K562 (cell line): ENCODE results near the gene DNPEP. TPM values are rescaled to one million over a fixed set of nuclear protein-coding genes. Genes with fewer than 3 reads are reported as not detected.
A peak's percentile ranks its signal among the peaks of the same experiment; 100 is the strongest.

ENCODE experiments used
- ATAC-seq: fragments of 200-7000 bp; cut with Tn5 transposase; 3 replicates; pipeline ENCODE4 v1.9.1; 2020; ENCODE audit warnings: moderate library complexity
- BruUV-seq: library from RNA; stranded (reverse); fragments of 400-500 nt; replicated peaks from 2 replicates; lab custom pipeline; 2021; lab: Mats Ljungman, UMichigan
- CTCF ChIA-PET: fragments of 300-600 bp; formaldehyde crosslinking; extraction: SDS; loops from one replicate; lab custom pipeline; 2021; ENCODE audit warnings: low intra/inter-chr PET ratio; lab: Yijun Ruan, JAX
- POLR2A ChIA-PET: fragments of 300-600, 350-650 bp; sonication (Branson Sonifier 250); formaldehyde crosslinking; extraction: SDS; loops from one replicate; lab custom pipeline; 2021; ENCODE audit warnings: antibody characterized with exemption, inconsistent platforms; lab: Yijun Ruan, JAX
- DNase-seq, 4 experiments: peaks; one replicate each; pipeline versions ENCODE4 v3.0.0 to v3.0.0-alpha.2; 2011 to 2018; ENCODE audit warnings: low spot score in 3 of 4, mixed read lengths in 3 of 4; ENCODE audit errors: extremely low read depth in 1 of 4
- FAIRE-seq: peaks from 2 replicates; lab custom pipeline; 2011; peaks lifted over from hg19 to GRCh38; lab: Jason Lieb, UNC
- H2AFZ ChIP-seq: 2 replicates; pipeline ENCODE4 v1.6.0; 2011; ENCODE audit warnings: low read depth, low read length, control low read depth, inconsistent platforms
- H3K27ac ChIP-seq: fragments of 200-600 bp; 3 replicates; pipeline ENCODE4 v1.8.0; 2011; ENCODE audit warnings: low read depth, mild to moderate bottlenecking, control low read depth, inconsistent platforms, low read length, moderate library complexity, mixed read lengths; ENCODE audit errors: extremely low read depth
- H3K27me3 ChIP-seq, 2 experiments: fragments of 300-600 bp in 1 of 2; 2 replicates in 1 of 2; 3 replicates in 1 of 2; pipeline versions ENCODE4 v1.6.0 to v1.8.0; 2011; ENCODE audit warnings: inconsistent platforms in 2 of 2, low read length in 2 of 2, mild to moderate bottlenecking in 1 of 2, mixed read lengths in 1 of 2, moderate library complexity in 1 of 2; ENCODE audit not compliant: control insufficient read depth in 2 of 2, insufficient read depth in 2 of 2
- H3K36me3 ChIP-seq: fragments of 300-600 bp; 3 replicates; pipeline ENCODE4 v1.8.0; 2011; ENCODE audit warnings: mild to moderate bottlenecking, low read length, inconsistent platforms; ENCODE audit not compliant: control insufficient read depth, insufficient read depth
- H3K4me1 ChIP-seq, 2 experiments: fragments of 200-600 bp in 1 of 2; replicated peaks in 1 of 2; 2 replicates in 1 of 2; 3 replicates in 1 of 2; pipeline versions ENCODE4 v1.5.1 to v1.8.0; 2011; ENCODE audit warnings: inconsistent platforms in 2 of 2, low read length in 2 of 2, mild to moderate bottlenecking in 1 of 2, mixed read lengths in 1 of 2, moderate library complexity in 1 of 2; ENCODE audit not compliant: control insufficient read depth in 2 of 2, insufficient read depth in 2 of 2
- H3K4me2 ChIP-seq: 2 replicates; pipeline ENCODE4 v1.6.1; 2011; ENCODE audit warnings: low read length, control low read depth, inconsistent platforms, mixed read lengths; ENCODE audit not compliant: insufficient read depth
- H3K4me3 ChIP-seq: fragments of 200-600 bp; sonication (generic), shearing (Covaris generic); 2 replicates; pipeline ENCODE4 v1.5.1; 2016; ENCODE audit warnings: control low read depth, inconsistent platforms
- H3K79me2 ChIP-seq: fragments of 200-600 bp; 3 replicates; pipeline ENCODE4 v1.8.0; 2011; ENCODE audit warnings: low read length, inconsistent platforms; ENCODE audit not compliant: control insufficient read depth, insufficient read depth
- H3K9ac ChIP-seq, 2 experiments: 2 replicates each; pipeline versions ENCODE4 v1.6.0 to v1.6.1; 2011; ENCODE audit warnings: low read depth in 2 of 2, low read length in 2 of 2, control low read depth in 1 of 2, inconsistent platforms in 1 of 2, mild to moderate bottlenecking in 1 of 2, mixed read lengths in 1 of 2; ENCODE audit not compliant: insufficient read depth in 1 of 2
- H3K9me1 ChIP-seq: one replicate; pipeline ENCODE4 v1.6.0; 2011; ENCODE audit warnings: inconsistent platforms, mild to moderate bottlenecking, low read length, moderate library complexity; ENCODE audit not compliant: control insufficient read depth, insufficient read depth
- H3K9me3 ChIP-seq: replicated peaks from 2 replicates; pipeline ENCODE4 v1.5.1; 2011; ENCODE audit warnings: low read depth, low read length, inconsistent platforms; ENCODE audit not compliant: control insufficient read depth, insufficient read depth
- H4K20me1 ChIP-seq: replicated peaks from 2 replicates; pipeline ENCODE4 v1.6.1; 2011; ENCODE audit warnings: low read length, inconsistent platforms, mixed read lengths; ENCODE audit not compliant: control insufficient read depth, insufficient read depth
- ATF1 ChIP-seq, 2 experiments: fragments of 450-650 bp in 1 of 2; IDR thresholded peaks; 2 replicates each; pipeline ENCODE4 v1.6.1; 2016; ENCODE audit warnings: missing compliant biosample characterization in 1 of 2, missing genetic modification characterization in 1 of 2
- CREM ChIP-seq: IDR thresholded peaks from 2 replicates; pipeline ENCODE4 v1.6.1; 2014; ENCODE audit warnings: antibody characterized with exemption, low read depth
- HCFC1 ChIP-seq: IDR thresholded peaks from 2 replicates; pipeline ENCODE4 v1.6.1; 2012; ENCODE audit warnings: low read depth, low read length, improper control_type of control experiment
- MXI1 ChIP-seq: IDR thresholded peaks from 2 replicates; pipeline ENCODE4 v1.6.1; 2011; ENCODE audit warnings: low read depth, mild to moderate bottlenecking, improper control_type of control experiment, low read length
- WGBS: fragments of 100-300 bp; shearing (Covaris generic); methylation state at CpG from one replicate; pipeline ENCODE4 v1.1.6; 2016; ENCODE audit warnings: low coverage, mixed read lengths; ENCODE audit not compliant: insufficient coverage; ENCODE audit errors: missing lambda C conversion rate; 5-methylcytosine and 5-hydroxymethylcytosine counted together
- in situ Hi-C: fragments of 300-500 bp; cut with MboI; formaldehyde crosslinking; loops from 4 replicates; pipeline ENCODE4 v1.15.0; 2018; ENCODE audit warnings: inconsistent platforms, mixed read lengths
- intact Hi-C: fragments of 100-400 bp; cut with micrococcal nuclease; formaldehyde crosslinking; loops from 2 replicates; pipeline ENCODE4 v1.14.2; 2022
- polyA plus RNA-seq, 8 experiments: library from polyadenylated mRNA; depleted of rRNA in 4 of 8; stranded (reverse) in 5 of 8; unstranded in 3 of 8; fragments of >200 nt; fragmentation: Nextera tagmentation in 2 of 8; fragmentation: Illumina TruSeq in 1 of 8; extraction: Ambion mirVana in 2 of 8; extraction: Trizol in 1 of 8; gene quantifications; 2 replicates each; pipeline versions ENCODE4 v1.2.1 to v1.2.3, GENCODE V29; 2011 to 2014; ENCODE audit warnings: inconsistent platforms in 1 of 8, missing spikeins in 1 of 8
- total RNA-seq, 7 experiments: library from RNA; depleted of rRNA in 6 of 7; stranded (reverse); fragments of >200 nt in 6 of 7; fragmentation: Illumina TruSeq in 2 of 7; extraction: Trizol in 2 of 7; gene quantifications; 2 replicates each; pipeline versions ENCODE4 v1.2.1 to v1.2.3, GENCODE V29; 2011 to 2021; ENCODE audit warnings: low replicate concordance in 1 of 7
- TF ChIP-seq, protein P1 (sequence below): sonication (generic); formaldehyde crosslinking; IDR thresholded peaks from 2 replicates; pipeline ENCODE4 v1.8.0; 2023; ENCODE audit warnings: mild to moderate bottlenecking, missing genetic modification reagents
- TF ChIP-seq, protein P2 (sequence below): fragments of 200-800 bp; sonication (Bioruptor generic); IDR thresholded peaks from 2 replicates; pipeline ENCODE4 v1.6.1; 2016; ENCODE audit warnings: missing genetic modification characterization, missing compliant biosample characterization
- TF ChIP-seq, protein P3 (sequence below): fragments of 450-650 bp; formaldehyde crosslinking; IDR thresholded peaks from 2 replicates; pipeline ENCODE4 v1.4.0; 2022; ENCODE audit warnings: missing genetic modification characterization

Gene DNPEP
- total and polyA plus RNA-seq, 9 of the 15 experiments (the other 6 are each of a cell fraction or from before 2014, with no cell fraction given), result 34.6 to 71.4 (median 45.5) TPM

DNA sequence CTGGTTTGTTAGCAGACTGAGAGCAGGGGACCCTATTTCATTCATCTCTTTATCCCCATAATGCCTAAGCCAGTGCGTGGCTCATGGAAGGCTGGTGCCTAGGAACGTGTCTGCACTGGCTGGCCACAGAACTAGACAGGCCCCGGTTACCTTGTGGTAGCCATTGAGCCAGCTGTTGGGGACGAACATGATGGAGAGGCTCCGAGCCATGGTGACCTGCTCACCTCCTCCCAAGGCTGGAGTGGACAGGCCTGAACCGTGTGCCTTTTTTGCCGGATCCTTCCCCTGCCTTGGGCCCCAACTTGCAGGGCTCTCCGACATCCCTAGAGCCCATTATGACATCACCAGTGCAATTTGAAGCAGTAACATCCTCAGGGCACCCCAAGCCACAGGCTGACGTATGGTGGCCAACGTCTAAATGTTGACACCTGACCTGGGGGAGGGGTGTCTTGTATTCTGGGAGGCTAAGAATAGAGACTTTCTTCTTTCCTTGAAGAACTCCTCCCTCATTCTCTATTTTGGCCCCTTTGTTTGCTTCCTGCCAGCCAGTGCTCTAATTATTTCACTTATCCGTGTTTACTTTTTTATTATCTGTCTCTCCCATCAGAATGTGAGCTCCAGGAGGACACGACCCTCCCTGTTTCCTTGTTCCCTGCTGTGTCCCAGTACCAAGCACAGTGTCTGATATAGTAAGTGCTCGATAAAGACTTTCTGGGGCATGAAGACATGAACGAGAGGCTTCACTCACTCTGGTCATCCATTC, 12.2 kb upstream of the DNPEP start:
- Histone ChIP-seq H3K9ac (no peak overlapping the region), H3K4me1 (peaks cover 5 to 8% of the 10 kb centered on the region in 2 experiments; a peak in 4 of 5 replicates), H3K9me1 (no peaks in the 10 kb centered on the region), H3K4me2 (no peak overlapping the region), H3K9me3 (no peaks in the 10 kb centered on the region), H3K27me3 (no peaks in the 10 kb centered on the region), H3K27ac (no peak overlapping the region; the same call in 2 of the 3 replicates), H4K20me1 (no peaks in the 10 kb centered on the region), H2AFZ (peak overlapping the region; percentile 66), H3K4me3 (no peak overlapping the region), H3K79me2 (no peaks in the 10 kb centered on the region), H3K36me3 (no peaks in the 10 kb centered on the region)
- in situ Hi-C loops, result loop anchor here (5.0 kb wide), 1 partner anchor 37 kb away; no protein-coding TSS in a partner anchor
- 45% methylated on average over 11 of the region's 14 CpGs for WGBS
- FAIRE-seq (no peak), DNase-seq (no peak), ATAC-seq (no peak)
- CTCF ChIA-PET, result no interaction called here
- BruUV-seq, result no TSS peak
- intact Hi-C loops, result loop anchor here (5.0 kb wide), 2 partner anchors 77 to 242 kb away; no protein-coding TSS in a partner anchor
- POLR2A ChIA-PET, result interaction anchor here (0.8 kb wide), 1 partner anchor 11 kb away, joined by 5 read pairs; no protein-coding TSS in a partner anchor
- TF ChIP-seq, protein P1, sequence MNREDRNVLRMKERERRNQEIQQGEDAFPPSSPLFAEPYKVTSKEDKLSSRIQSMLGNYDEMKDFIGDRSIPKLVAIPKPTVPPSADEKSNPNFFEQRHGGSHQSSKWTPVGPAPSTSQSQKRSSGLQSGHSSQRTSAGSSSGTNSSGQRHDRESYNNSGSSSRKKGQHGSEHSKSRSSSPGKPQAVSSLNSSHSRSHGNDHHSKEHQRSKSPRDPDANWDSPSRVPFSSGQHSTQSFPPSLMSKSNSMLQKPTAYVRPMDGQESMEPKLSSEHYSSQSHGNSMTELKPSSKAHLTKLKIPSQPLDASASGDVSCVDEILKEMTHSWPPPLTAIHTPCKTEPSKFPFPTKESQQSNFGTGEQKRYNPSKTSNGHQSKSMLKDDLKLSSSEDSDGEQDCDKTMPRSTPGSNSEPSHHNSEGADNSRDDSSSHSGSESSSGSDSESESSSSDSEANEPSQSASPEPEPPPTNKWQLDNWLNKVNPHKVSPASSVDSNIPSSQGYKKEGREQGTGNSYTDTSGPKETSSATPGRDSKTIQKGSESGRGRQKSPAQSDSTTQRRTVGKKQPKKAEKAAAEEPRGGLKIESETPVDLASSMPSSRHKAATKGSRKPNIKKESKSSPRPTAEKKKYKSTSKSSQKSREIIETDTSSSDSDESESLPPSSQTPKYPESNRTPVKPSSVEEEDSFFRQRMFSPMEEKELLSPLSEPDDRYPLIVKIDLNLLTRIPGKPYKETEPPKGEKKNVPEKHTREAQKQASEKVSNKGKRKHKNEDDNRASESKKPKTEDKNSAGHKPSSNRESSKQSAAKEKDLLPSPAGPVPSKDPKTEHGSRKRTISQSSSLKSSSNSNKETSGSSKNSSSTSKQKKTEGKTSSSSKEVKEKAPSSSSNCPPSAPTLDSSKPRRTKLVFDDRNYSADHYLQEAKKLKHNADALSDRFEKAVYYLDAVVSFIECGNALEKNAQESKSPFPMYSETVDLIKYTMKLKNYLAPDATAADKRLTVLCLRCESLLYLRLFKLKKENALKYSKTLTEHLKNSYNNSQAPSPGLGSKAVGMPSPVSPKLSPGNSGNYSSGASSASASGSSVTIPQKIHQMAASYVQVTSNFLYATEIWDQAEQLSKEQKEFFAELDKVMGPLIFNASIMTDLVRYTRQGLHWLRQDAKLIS (CRISPR knock-in tag), result no peak
- no peak for TF ChIP-seq HCFC1
- TF ChIP-seq, protein P2, sequence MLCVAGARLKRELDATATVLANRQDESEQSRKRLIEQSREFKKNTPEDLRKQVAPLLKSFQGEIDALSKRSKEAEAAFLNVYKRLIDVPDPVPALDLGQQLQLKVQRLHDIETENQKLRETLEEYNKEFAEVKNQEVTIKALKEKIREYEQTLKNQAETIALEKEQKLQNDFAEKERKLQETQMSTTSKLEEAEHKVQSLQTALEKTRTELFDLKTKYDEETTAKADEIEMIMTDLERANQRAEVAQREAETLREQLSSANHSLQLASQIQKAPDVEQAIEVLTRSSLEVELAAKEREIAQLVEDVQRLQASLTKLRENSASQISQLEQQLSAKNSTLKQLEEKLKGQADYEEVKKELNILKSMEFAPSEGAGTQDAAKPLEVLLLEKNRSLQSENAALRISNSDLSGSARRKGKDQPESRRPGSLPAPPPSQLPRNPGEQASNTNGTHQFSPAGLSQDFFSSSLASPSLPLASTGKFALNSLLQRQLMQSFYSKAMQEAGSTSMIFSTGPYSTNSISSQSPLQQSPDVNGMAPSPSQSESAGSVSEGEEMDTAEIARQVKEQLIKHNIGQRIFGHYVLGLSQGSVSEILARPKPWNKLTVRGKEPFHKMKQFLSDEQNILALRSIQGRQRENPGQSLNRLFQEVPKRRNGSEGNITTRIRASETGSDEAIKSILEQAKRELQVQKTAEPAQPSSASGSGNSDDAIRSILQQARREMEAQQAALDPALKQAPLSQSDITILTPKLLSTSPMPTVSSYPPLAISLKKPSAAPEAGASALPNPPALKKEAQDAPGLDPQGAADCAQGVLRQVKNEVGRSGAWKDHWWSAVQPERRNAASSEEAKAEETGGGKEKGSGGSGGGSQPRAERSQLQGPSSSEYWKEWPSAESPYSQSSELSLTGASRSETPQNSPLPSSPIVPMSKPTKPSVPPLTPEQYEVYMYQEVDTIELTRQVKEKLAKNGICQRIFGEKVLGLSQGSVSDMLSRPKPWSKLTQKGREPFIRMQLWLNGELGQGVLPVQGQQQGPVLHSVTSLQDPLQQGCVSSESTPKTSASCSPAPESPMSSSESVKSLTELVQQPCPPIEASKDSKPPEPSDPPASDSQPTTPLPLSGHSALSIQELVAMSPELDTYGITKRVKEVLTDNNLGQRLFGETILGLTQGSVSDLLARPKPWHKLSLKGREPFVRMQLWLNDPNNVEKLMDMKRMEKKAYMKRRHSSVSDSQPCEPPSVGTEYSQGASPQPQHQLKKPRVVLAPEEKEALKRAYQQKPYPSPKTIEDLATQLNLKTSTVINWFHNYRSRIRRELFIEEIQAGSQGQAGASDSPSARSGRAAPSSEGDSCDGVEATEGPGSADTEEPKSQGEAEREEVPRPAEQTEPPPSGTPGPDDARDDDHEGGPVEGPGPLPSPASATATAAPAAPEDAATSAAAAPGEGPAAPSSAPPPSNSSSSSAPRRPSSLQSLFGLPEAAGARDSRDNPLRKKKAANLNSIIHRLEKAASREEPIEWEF (CRISPR knock-in tag), result no peak
- TF ChIP-seq CREM, result peak; percentile 45
- no peak for TF ChIP-seq MXI1
- TF ChIP-seq, protein P3, sequence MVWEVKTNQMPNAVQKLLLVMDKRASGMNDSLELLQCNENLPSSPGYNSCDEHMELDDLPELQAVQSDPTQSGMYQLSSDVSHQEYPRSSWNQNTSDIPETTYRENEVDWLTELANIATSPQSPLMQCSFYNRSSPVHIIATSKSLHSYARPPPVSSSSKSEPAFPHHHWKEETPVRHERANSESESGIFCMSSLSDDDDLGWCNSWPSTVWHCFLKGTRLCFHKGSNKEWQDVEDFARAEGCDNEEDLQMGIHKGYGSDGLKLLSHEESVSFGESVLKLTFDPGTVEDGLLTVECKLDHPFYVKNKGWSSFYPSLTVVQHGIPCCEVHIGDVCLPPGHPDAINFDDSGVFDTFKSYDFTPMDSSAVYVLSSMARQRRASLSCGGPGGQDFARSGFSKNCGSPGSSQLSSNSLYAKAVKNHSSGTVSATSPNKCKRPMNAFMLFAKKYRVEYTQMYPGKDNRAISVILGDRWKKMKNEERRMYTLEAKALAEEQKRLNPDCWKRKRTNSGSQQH (CRISPR knock-in tag), result no peak
- no peak for TF ChIP-seq ATF1 (CRISPR knock-in tag; IDR thresholded peaks at IDR 0.05)
- TF ChIP-seq ATF1 (tag; IDR thresholded peaks at IDR 0.05), result 0 out of 2 replicates have a peak, but pooled peaks have one; percentile 40
